ENCODE results near the gene AGMO.

AGMO gene

DNA sequence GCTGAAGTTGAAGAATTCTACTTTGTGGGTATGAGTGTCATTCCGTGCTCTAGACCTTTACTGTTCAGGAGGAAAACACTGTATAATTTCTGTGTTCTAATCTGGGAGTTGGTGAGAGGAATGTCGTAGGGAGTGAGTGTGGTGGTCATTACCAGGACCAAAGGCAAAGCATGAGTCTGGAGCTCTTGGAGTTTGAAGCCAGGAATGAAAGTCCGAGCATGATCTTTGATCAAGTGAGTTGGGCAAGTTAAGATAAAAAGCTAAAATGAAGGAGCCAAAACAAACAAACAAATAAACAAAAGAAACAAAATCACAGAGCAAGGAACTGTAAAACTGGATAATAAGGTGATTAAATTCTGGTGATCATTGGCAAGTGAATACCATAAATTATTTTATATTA, 161.4 kb downstream of the AGMO start:
- H3K4me3 ChIP-seq (ENCODE audit: low read depth, low read length) = no peak overlapping the region
- TF ChIP-seq, protein P1, sequence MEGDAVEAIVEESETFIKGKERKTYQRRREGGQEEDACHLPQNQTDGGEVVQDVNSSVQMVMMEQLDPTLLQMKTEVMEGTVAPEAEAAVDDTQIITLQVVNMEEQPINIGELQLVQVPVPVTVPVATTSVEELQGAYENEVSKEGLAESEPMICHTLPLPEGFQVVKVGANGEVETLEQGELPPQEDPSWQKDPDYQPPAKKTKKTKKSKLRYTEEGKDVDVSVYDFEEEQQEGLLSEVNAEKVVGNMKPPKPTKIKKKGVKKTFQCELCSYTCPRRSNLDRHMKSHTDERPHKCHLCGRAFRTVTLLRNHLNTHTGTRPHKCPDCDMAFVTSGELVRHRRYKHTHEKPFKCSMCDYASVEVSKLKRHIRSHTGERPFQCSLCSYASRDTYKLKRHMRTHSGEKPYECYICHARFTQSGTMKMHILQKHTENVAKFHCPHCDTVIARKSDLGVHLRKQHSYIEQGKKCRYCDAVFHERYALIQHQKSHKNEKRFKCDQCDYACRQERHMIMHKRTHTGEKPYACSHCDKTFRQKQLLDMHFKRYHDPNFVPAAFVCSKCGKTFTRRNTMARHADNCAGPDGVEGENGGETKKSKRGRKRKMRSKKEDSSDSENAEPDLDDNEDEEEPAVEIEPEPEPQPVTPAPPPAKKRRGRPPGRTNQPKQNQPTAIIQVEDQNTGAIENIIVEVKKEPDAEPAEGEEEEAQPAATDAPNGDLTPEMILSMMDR (IDR thresholded peaks at IDR 0.05; ENCODE audit: insufficient read depth, low read depth, low read length, missing control alignments) = no peak
- DNase-seq (ENCODE audit: low read depth) = no peak

DNA sequence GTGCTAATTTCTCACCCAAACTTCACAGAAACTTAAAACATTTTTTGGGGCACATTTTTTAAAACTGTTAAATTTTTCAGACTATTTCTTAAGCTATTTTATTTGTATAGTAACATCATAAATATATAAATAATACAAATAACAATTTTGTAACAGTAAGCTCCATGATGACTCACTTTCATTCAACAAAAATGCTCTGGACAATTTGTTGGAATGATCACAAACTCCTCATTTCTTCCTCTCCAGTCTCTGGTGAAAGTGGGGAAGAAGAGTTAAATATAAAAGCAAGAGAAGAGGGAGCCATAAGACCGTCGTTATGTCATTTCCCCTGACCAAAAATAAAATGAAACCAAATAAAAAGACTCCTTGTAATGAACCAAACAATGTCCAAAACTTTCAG, 162.4 kb downstream of the AGMO start:
- H3K4me3 ChIP-seq (ENCODE audit: low read depth, low read length) = no peak overlapping the region
- TF ChIP-seq, protein P1 (IDR thresholded peaks at IDR 0.05; ENCODE audit: insufficient read depth, low read depth, low read length, missing control alignments) = no peak
- DNase-seq (ENCODE audit: low read depth) = no peak

DNA sequence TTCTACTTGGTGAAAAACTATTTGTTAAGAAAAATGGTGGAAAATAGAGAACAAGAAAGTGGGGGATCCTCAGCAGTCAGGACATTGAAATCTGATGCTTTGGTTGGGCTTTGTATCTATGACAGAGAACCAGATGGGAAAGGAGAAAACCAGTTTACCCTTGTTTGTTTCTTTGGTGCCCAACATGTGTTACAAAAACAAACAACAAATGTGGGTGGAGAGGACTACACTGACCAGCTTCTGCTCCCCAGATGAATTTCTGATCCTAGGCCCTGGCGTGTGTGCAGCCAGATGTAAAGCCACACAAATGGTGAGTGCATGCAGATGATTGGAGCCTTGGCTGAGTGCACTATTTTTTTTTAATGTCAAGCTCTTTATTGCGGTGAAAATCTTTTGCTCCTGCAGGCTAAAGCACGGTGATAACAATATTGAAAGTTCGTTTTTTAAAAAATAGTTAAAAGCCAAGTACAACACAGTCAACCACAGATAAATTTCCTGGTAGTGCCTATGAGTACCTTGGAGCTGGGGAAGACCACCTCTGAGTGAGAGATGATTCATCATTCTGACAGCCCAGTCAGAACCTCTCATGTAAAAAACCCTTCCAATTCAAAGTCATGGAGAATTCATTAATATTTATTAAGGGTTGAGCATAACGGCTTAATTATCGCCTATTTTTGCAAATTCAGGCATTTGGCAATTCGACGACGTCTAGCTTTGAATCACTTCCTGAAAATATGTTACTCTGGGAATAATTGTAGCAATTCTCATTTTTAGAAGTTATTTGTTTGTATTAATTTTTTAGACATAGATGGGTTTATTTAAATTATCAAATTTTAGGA, 163.7 kb downstream of the AGMO start:
- no peak overlapping the region for H3K4me3 ChIP-seq (ENCODE audit: low read depth, low read length)
- TF ChIP-seq, protein P1 (IDR thresholded peaks at IDR 0.05; ENCODE audit: insufficient read depth, low read depth, low read length, missing control alignments) = no peak
- DNase-seq (ENCODE audit: low read depth) = no peak

DNA sequence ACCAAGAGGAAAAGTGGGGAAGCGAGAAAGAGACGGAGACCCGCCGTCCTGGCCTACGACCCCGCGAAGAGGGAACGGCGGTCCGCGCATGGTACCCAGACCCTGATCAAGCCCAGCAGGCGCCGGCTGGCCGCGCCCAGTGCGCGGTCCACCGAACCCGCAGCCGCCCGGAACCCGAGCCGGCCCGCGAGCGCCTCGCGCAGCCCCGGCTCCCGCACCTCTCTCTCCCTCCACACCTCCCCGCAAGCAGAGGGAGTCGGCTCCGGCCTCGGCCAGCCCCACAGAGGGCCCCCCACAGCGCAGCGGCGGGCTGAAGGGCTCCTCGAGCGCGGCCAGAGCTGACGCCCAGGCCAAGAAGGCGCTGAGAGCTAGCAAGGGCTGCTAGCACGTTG, 164.7 kb downstream of the AGMO start:
- no peak overlapping the region for H3K4me3 ChIP-seq (ENCODE audit: low read depth, low read length)
- TF ChIP-seq, protein P1 (IDR thresholded peaks at IDR 0.05; ENCODE audit: insufficient read depth, low read depth, low read length, missing control alignments) = no peak
- no peak for DNase-seq (ENCODE audit: low read depth)

DNA sequence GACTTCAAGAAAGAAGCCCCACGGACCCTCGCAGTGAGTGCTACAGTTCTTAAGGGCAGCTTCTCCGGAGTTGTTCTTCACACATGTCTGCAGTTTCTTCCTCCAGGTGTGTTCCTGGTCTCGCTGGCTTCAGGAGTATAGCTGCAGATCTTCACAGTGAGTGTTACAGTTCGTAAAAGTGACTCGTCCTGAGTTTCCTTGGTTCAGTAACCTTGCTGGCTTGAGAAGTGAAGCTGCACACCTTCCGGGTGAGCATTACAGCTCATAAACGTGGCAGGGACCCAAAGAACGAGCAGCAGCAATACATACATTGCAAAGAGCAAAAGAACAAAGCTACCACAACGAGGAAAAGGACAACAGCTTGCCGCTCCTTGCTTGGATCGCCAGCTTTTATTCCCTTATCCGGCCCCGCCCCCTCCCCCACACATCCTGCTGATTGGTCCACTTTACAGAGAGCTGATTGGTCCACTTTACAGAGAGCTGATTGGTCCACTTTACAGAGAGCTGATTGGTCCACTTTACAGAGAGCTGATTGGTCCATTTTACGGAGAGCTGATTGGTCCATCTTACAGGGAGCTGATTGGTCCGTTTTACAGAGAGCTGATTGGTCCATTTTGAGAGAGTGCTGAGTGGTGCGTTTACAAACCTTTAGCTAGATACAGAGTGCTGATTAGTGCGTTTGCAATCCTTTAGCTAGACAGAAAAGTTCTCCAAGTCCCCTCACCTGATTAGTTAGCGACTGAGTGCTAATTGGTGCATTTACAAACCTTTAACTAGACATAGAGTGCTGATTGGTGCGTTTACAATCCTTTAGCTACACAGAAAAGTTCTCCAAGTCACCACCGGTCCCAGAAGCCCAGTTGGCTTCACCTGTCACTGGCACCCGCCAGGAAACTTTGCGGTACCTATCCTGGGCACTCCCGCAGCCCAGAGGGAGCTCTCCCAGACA, 165.3 kb downstream of the AGMO start:
- DNase-seq (ENCODE audit: low read depth) = no peak
- no peak overlapping the region for H3K4me3 ChIP-seq (ENCODE audit: low read depth, low read length)
- TF ChIP-seq, protein P1 (IDR thresholded peaks at IDR 0.05; ENCODE audit: insufficient read depth, low read depth, low read length, missing control alignments) = no peak

DNA sequence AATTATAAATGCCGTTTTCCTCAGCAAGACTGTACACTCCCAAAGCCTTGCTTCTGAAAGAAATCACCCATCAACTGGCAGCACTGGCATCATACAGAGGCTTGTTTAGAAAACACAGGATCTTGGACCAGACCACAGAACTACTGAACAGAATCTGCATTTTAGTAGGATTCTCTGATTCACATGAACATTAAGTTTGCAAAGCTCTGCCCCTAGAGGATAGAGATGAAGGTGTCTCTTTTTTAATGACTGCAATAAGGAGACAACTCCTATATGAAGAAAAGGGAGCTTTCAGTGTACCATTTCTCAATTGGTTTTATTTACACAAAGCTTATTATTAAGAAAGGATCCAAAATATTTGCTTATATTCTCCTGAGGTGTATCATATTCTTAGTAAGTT, 172.7 kb downstream of the AGMO start:
- TF ChIP-seq, protein P1 (IDR thresholded peaks at IDR 0.05; ENCODE audit: insufficient read depth, low read depth, low read length, missing control alignments) = no peak

More for the DNA sequence above, 172.7 kb downstream of the AGMO start:
- DNase-seq (ENCODE audit: low read depth) = no peak
- no peak overlapping the region for H3K4me3 ChIP-seq (ENCODE audit: low read depth, low read length)
